Lower lobe of right lung (tissue), 2 donors: ENCODE measurements around the gene LMAN1. TPM values are rescaled to one million over a fixed set of nuclear protein-coding genes. Genes with fewer than 3 reads are reported as not detected.

Experiments
- ATAC-seq, 2 donors: fragments of 200-7000 bp; cut with Tn5 transposase; one replicate each; pipeline ENCODE4 v1.9.1; 2020 to 2022; ENCODE audit warnings: mild to moderate bottlenecking in 2 of 2, moderate library complexity in 2 of 2
- DNase-seq: peaks from one replicate; pipeline ENCODE4 v3.0.0-alpha.2; 2020
- H3K27ac ChIP-seq: fragments of 200-600 bp; one replicate; pipeline ENCODE4 v1.8.0; 2022
- H3K27me3 ChIP-seq: fragments of 200-600 bp; one replicate; pipeline ENCODE4 v1.8.0; 2022; ENCODE audit warnings: low read depth
- H3K36me3 ChIP-seq: fragments of 200-600 bp; one replicate; pipeline ENCODE4 v1.8.0; 2022; ENCODE audit warnings: mild to moderate bottlenecking
- H3K4me1 ChIP-seq: fragments of 200-600 bp; one replicate; pipeline ENCODE4 v1.8.0; 2022
- H3K4me3 ChIP-seq: fragments of 200-600 bp; one replicate; pipeline ENCODE4 v1.8.0; 2022; ENCODE audit warnings: mild to moderate bottlenecking
- H3K9me3 ChIP-seq: fragments of 200-600 bp; one replicate; pipeline ENCODE4 v1.8.0; 2022
- CTCF ChIP-seq: fragments of 200-600 bp; IDR thresholded peaks from one replicate; pipeline ENCODE4 v1.8.0; 2022; ENCODE audit warnings: antibody characterized with exemption, mild to moderate bottlenecking
- intact Hi-C: fragments of 100-400 bp; cut with DNase I; formaldehyde crosslinking; loops from one replicate; pipeline ENCODE4 v1.11.0; 2022
- total RNA-seq: library from RNA; stranded (reverse); fragmentation: NEBNext Ultra II Directional; extraction: Animal tissue kit (Norgen Biotek cat#: 25700); gene quantifications from one replicate; pipeline ENCODE4 v1.2.1, GENCODE V29; 2021
- donor health status: DM: no; HTN: yes; CAD: no; lungs with severe emphysema.

Gene LMAN1
- total RNA-seq, 1 donor from 2014 or later, result 62.7 TPM

- TF ChIP-seq CTCF, result no peak
- Histone ChIP-seq H3K27ac (no peak overlapping the region), H3K9me3 (no peaks in the 10 kb centered on the region), H3K36me3 (no peaks in the 10 kb centered on the region), H3K4me3 (no peak overlapping the region), H3K27me3 (peaks cover 4% of the 10 kb centered on the region), H3K4me1 (no peaks in the 10 kb centered on the region)
- DNase-seq, result no peak
- no peak for ATAC-seq
- intact Hi-C loops, result no loop called here
Measured at GRCh38 chr18:59382383-59382782, 23.3 kb upstream of the LMAN1 start.

- Histone ChIP-seq H3K36me3 (no peaks in the 10 kb centered on the region), H3K27ac (no peak overlapping the region), H3K4me3 (no peak overlapping the region), H3K27me3 (peaks cover 4% of the 10 kb centered on the region), H3K4me1 (no peaks in the 10 kb centered on the region), H3K9me3 (no peaks in the 10 kb centered on the region)
- TF ChIP-seq CTCF, result no peak
- DNase-seq (no peak), ATAC-seq (no peak)
- intact Hi-C loops, result no loop called here
Measured at GRCh38 chr18:59381949-59382348, 22.9 kb upstream of the LMAN1 start.

- no peak overlapping the region for H3K4me3 ChIP-seq
- intact Hi-C loops, result no loop called here
- DNase-seq (no peak), ATAC-seq (no peak)
- no peaks in the 10 kb centered on the region for H3K4me1 ChIP-seq
- H3K36me3 ChIP-seq, result no peaks in the 10 kb centered on the region
- TF ChIP-seq CTCF, result no peak
- no peak overlapping the region for H3K27ac ChIP-seq
- H3K27me3 ChIP-seq, result peaks cover 4% of the 10 kb centered on the region
- no peaks in the 10 kb centered on the region for H3K9me3 ChIP-seq
Measured at GRCh38 chr18:59380706-59381105, 21.6 kb upstream of the LMAN1 start.

GRCh38 chr18:59379772-59380522, 20.9 kb upstream of the LMAN1 start:
- TF ChIP-seq CTCF, result no peak
- Histone ChIP-seq H3K27ac (no peak overlapping the region), H3K4me1 (no peaks in the 10 kb centered on the region), H3K36me3 (no peaks in the 10 kb centered on the region), H3K9me3 (no peaks in the 10 kb centered on the region), H3K4me3 (no peak overlapping the region), H3K27me3 (peaks cover 4% of the 10 kb centered on the region)
- intact Hi-C loops, result no loop called here
- no peak for ATAC-seq
- no peak for DNase-seq

- ATAC-seq (no peak), DNase-seq (no peak)
- no peak for TF ChIP-seq CTCF
- intact Hi-C loops, result no loop called here
- H3K36me3 ChIP-seq, result no peaks in the 10 kb centered on the region
- H3K9me3 ChIP-seq, result no peaks in the 10 kb centered on the region
- no peak overlapping the region for H3K4me3 ChIP-seq
- H3K27me3 ChIP-seq, result peaks cover 6% of the 10 kb centered on the region
- no peak overlapping the region for H3K27ac ChIP-seq
- H3K4me1 ChIP-seq, result no peaks in the 10 kb centered on the region
Measured at GRCh38 chr18:59377613-59378337, 18.7 kb upstream of the LMAN1 start.
